ENCODE results near the gene CWC27.

CWC27 gene

DNA sequence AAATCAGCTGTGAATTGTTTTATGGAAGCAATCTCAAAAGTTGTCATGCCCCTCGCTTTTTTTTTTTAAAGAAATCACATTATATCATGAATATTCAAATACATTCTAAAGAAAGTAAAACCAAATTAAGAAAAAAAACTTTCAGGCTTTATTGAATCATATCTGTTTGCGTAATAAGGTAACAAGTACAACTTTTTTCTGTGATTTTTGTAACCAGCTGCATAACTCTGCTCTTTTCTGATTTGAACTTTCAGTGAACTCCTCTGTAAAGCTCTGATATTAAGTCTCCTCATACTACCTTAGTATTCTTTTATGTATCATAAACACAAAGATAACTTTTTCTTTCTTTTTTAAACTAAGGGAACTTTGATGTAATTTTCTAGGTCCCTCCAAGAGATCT is 65.3 kb downstream of the CWC27 start:
- TF ChIP-seq, protein P1, sequence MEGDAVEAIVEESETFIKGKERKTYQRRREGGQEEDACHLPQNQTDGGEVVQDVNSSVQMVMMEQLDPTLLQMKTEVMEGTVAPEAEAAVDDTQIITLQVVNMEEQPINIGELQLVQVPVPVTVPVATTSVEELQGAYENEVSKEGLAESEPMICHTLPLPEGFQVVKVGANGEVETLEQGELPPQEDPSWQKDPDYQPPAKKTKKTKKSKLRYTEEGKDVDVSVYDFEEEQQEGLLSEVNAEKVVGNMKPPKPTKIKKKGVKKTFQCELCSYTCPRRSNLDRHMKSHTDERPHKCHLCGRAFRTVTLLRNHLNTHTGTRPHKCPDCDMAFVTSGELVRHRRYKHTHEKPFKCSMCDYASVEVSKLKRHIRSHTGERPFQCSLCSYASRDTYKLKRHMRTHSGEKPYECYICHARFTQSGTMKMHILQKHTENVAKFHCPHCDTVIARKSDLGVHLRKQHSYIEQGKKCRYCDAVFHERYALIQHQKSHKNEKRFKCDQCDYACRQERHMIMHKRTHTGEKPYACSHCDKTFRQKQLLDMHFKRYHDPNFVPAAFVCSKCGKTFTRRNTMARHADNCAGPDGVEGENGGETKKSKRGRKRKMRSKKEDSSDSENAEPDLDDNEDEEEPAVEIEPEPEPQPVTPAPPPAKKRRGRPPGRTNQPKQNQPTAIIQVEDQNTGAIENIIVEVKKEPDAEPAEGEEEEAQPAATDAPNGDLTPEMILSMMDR (IDR thresholded peaks at IDR 0.05; ENCODE audit: insufficient read depth, low read length): no peak
- no peak for TF ChIP-seq SPI1 (IDR thresholded peaks at IDR 0.05; ENCODE audit: borderline replicate concordance, low read depth)
- TF ChIP-seq, protein P2, sequence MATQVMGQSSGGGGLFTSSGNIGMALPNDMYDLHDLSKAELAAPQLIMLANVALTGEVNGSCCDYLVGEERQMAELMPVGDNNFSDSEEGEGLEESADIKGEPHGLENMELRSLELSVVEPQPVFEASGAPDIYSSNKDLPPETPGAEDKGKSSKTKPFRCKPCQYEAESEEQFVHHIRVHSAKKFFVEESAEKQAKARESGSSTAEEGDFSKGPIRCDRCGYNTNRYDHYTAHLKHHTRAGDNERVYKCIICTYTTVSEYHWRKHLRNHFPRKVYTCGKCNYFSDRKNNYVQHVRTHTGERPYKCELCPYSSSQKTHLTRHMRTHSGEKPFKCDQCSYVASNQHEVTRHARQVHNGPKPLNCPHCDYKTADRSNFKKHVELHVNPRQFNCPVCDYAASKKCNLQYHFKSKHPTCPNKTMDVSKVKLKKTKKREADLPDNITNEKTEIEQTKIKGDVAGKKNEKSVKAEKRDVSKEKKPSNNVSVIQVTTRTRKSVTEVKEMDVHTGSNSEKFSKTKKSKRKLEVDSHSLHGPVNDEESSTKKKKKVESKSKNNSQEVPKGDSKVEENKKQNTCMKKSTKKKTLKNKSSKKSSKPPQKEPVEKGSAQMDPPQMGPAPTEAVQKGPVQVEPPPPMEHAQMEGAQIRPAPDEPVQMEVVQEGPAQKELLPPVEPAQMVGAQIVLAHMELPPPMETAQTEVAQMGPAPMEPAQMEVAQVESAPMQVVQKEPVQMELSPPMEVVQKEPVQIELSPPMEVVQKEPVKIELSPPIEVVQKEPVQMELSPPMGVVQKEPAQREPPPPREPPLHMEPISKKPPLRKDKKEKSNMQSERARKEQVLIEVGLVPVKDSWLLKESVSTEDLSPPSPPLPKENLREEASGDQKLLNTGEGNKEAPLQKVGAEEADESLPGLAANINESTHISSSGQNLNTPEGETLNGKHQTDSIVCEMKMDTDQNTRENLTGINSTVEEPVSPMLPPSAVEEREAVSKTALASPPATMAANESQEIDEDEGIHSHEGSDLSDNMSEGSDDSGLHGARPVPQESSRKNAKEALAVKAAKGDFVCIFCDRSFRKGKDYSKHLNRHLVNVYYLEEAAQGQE (IDR thresholded peaks at IDR 0.05; ENCODE audit: insufficient replicate concordance, low read depth): no peak
- TF ChIP-seq GABPA (IDR thresholded peaks at IDR 0.05; ENCODE audit: low read depth): no peak
- TF ChIP-seq POLR2AphosphoS5 (IDR thresholded peaks at IDR 0.05; ENCODE audit: low read depth): no peak
- no peak overlapping the region for H3K4me3 ChIP-seq (replicated peaks; ENCODE audit: insufficient read depth, low read length)
- no peaks in the 10 kb centered on the region for H3K27me3 ChIP-seq (ENCODE audit: insufficient read depth, poor library complexity, severe bottlenecking)
- H3K27ac ChIP-seq (replicated peaks): no peak overlapping the region
- no peak for DNase-seq (ENCODE audit: low read depth in 1 of 2, low spot score in 1 of 2)

DNA sequence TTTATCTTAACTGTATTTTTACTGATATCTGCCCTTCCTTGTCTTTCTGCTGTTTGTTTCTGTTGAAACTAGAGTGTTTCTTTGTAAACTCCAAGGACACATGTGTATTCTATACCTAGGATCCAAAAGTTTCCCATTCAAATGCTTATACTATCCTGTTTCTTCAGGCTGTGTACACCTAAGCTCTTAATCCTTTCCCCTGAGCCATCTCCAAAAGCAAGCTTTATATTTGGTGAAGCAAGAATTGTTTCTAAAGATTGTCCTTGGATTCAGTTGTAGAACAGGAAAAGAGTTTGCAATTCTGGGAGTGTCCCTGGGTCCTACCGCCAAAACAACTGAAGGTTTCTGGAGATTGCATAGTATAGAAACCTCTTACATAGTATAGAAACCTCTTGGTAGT is 65.9 kb downstream of the CWC27 start:
- H3K27me3 ChIP-seq (ENCODE audit: insufficient read depth, poor library complexity, severe bottlenecking): no peaks in the 10 kb centered on the region
- DNase-seq (ENCODE audit: low read depth in 1 of 2, low spot score in 1 of 2): no peak
- H3K4me3 ChIP-seq (replicated peaks; ENCODE audit: insufficient read depth, low read length): no peak overlapping the region
- TF ChIP-seq GABPA (IDR thresholded peaks at IDR 0.05; ENCODE audit: low read depth) (no peak), SPI1 (IDR thresholded peaks at IDR 0.05; ENCODE audit: borderline replicate concordance, low read depth) (no peak), POLR2AphosphoS5 (IDR thresholded peaks at IDR 0.05; ENCODE audit: low read depth) (no peak)
- TF ChIP-seq, protein P1 (IDR thresholded peaks at IDR 0.05; ENCODE audit: insufficient read depth, low read length): no peak
- TF ChIP-seq, protein P2 (IDR thresholded peaks at IDR 0.05; ENCODE audit: insufficient replicate concordance, low read depth): no peak
- no peak overlapping the region for H3K27ac ChIP-seq (replicated peaks)

DNA sequence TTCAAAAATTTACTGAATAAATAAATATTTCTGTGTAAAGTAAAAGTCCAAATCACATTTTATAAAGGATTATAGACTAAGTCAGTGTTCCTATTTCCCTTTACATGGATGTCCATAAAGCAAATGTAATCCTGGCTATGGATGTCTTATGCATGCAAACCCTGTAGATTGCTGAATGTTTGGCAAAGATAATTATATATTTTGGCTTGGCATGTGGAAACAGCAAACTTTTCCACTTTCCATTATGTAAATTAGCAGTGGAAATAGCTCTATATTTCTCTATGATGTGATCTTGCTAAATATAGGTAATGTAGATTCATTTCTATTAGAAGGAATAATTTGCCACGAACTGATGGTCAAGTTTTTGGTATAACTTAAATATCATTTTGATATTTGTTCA is 66.5 kb downstream of the CWC27 start:
- Histone ChIP-seq H3K27me3 (ENCODE audit: insufficient read depth, poor library complexity, severe bottlenecking) (no peaks in the 10 kb centered on the region), H3K4me3 (replicated peaks; ENCODE audit: insufficient read depth, low read length) (no peak overlapping the region), H3K27ac (replicated peaks) (no peak overlapping the region)
- DNase-seq (ENCODE audit: low read depth in 1 of 2, low spot score in 1 of 2): no peak
- no peak for TF ChIP-seq POLR2AphosphoS5 (IDR thresholded peaks at IDR 0.05; ENCODE audit: low read depth)
- no peak for TF ChIP-seq GABPA (IDR thresholded peaks at IDR 0.05; ENCODE audit: low read depth)
- TF ChIP-seq SPI1 (IDR thresholded peaks at IDR 0.05; ENCODE audit: borderline replicate concordance, low read depth): no peak
- TF ChIP-seq, protein P1 (IDR thresholded peaks at IDR 0.05; ENCODE audit: insufficient read depth, low read length): no peak
- TF ChIP-seq, protein P2 (IDR thresholded peaks at IDR 0.05; ENCODE audit: insufficient replicate concordance, low read depth): no peak
